HepG2 (cell line): Measurements from ENCODE around the gene TRPT1. TPM values are rescaled to one million over a fixed set of nuclear protein-coding genes. Genes with fewer than 3 reads are reported as not detected.

Source experiments
- ASH2L ChIP-seq: fragments of 300-600, 200-600 bp; sonication (generic); IDR thresholded peaks from 2 replicates; pipeline ENCODE4 v1.7.0; 2017; ENCODE audit warnings: low read depth, mild to moderate bottlenecking, moderate library complexity, mixed read lengths, low read length; ENCODE audit not compliant: insufficient read length
- ATM ChIP-seq: fragments of 450-650 bp; IDR thresholded peaks from 2 replicates; pipeline ENCODE4 v1.7.1; 2017; ENCODE audit warnings: mild to moderate bottlenecking, borderline replicate concordance
- BCL6 ChIP-seq: IDR thresholded peaks from 2 replicates; pipeline ENCODE4 v1.6.1; 2016; ENCODE audit warnings: missing genetic modification reagents, missing compliant biosample characterization
- CENPBD1 ChIP-seq: sonication (generic); formaldehyde crosslinking; IDR thresholded peaks from 2 replicates; pipeline ENCODE4 v1.8.0; 2022; ENCODE audit warnings: missing genetic modification reagents, low read depth, mild to moderate bottlenecking, borderline replicate concordance
- HDAC6 ChIP-seq: fragments of 200-600 bp; sonication (generic); IDR thresholded peaks from 2 replicates; pipeline ENCODE4 v1.7.0; 2017; ENCODE audit warnings: mild to moderate bottlenecking, antibody characterized with exemption, low read length, low read depth
- IRF1 ChIP-seq: sonication (generic); formaldehyde crosslinking; IDR thresholded peaks from 2 replicates; pipeline ENCODE4 v1.4.0; 2020; ENCODE audit warnings: low read depth, mild to moderate bottlenecking, missing genetic modification reagents
- KDM3A ChIP-seq: IDR thresholded peaks from 2 replicates; pipeline ENCODE4 v1.6.1; 2018; ENCODE audit warnings: low read depth, missing compliant biosample characterization
- KLF16 ChIP-seq, 2 experiments: sonication (generic) in 1 of 2; formaldehyde crosslinking in 1 of 2; IDR thresholded peaks; 2 replicates each; pipeline versions ENCODE4 v1.6.1 to v1.8.0; 2016 to 2023; ENCODE audit warnings: missing genetic modification reagents in 2 of 2, missing compliant biosample characterization in 1 of 2
- NCOR1 ChIP-seq: fragments of 200-600 bp; sonication (generic); IDR thresholded peaks from 2 replicates; pipeline ENCODE4 v1.7.0; 2017; ENCODE audit warnings: antibody characterized with exemption, low read length, borderline replicate concordance
- SOX5 ChIP-seq: IDR thresholded peaks from 2 replicates; pipeline ENCODE4 v1.6.1; 2016; ENCODE audit warnings: borderline replicate concordance
- SP4 ChIP-seq: sonication (generic); formaldehyde crosslinking; IDR thresholded peaks from 2 replicates; pipeline ENCODE4 v1.8.1; 2023; ENCODE audit warnings: mild to moderate bottlenecking, missing genetic modification reagents
- TFAP4 ChIP-seq: sonication (generic); IDR thresholded peaks from 2 replicates; pipeline ENCODE4 v1.6.1; 2016; ENCODE audit warnings: low read depth, borderline replicate concordance
- ZBTB4 ChIP-seq: sonication (generic); formaldehyde crosslinking; IDR thresholded peaks from 2 replicates; pipeline ENCODE4 v1.4.0; 2020; ENCODE audit warnings: missing genetic modification reagents, mild to moderate bottlenecking, borderline replicate concordance
- ZFP36 ChIP-seq: fragments of 150-350 bp; IDR thresholded peaks from 2 replicates; pipeline ENCODE4 v1.6.1; 2018; ENCODE audit warnings: borderline replicate concordance, low read length, low read depth; ENCODE audit not compliant: partially characterized antibody
- ZNF274 ChIP-seq: sonication (generic); formaldehyde crosslinking; IDR thresholded peaks from 2 replicates; pipeline ENCODE4 v1.5.1; 2020; ENCODE audit warnings: mild to moderate bottlenecking, missing genetic modification reagents
- ZNF329 ChIP-seq: sonication (generic); formaldehyde crosslinking; IDR thresholded peaks from 2 replicates; pipeline ENCODE4 v1.9.0; 2021; ENCODE audit warnings: low read depth, mild to moderate bottlenecking, missing genetic modification reagents
- ZNF333 ChIP-seq: sonication (generic); formaldehyde crosslinking; IDR thresholded peaks from 2 replicates; pipeline ENCODE4 v1.4.0; 2020; ENCODE audit warnings: mild to moderate bottlenecking, missing genetic modification reagents, borderline replicate concordance
- ZNF460 ChIP-seq: sonication (generic); formaldehyde crosslinking; IDR thresholded peaks from 2 replicates; pipeline ENCODE4 v1.5.1; 2020; ENCODE audit warnings: missing genetic modification reagents, mild to moderate bottlenecking, borderline replicate concordance
- ZNF576 ChIP-seq: sonication (generic); formaldehyde crosslinking; IDR thresholded peaks from 2 replicates; pipeline ENCODE4 v1.4.0; 2020; ENCODE audit warnings: mild to moderate bottlenecking, missing genetic modification reagents
- ZNF747 ChIP-seq: sonication (generic); formaldehyde crosslinking; IDR thresholded peaks from 2 replicates; pipeline ENCODE4 v1.8.1; 2023; ENCODE audit warnings: missing genetic modification reagents, mild to moderate bottlenecking, borderline replicate concordance
- ZNF790 ChIP-seq: sonication (generic); formaldehyde crosslinking; IDR thresholded peaks from 2 replicates; pipeline ENCODE4 v1.8.0; 2022; ENCODE audit warnings: missing genetic modification reagents, mild to moderate bottlenecking, borderline replicate concordance
- polyA plus RNA-seq, 8 experiments: library from polyadenylated mRNA; depleted of rRNA in 3 of 8; stranded (reverse) in 7 of 8; unstranded in 1 of 8; fragments of >200 nt; fragmentation: Illumina TruSeq in 4 of 8; extraction: Trizol in 4 of 8; gene quantifications; 2 replicates each; pipeline versions ENCODE4 v1.2.1 to v1.2.3, GENCODE V29; 2011 to 2016; ENCODE audit warnings: low read depth in 4 of 8, missing spikeins in 1 of 8, mixed read lengths in 1 of 8; ENCODE audit not compliant: insufficient read depth in 1 of 8
- total RNA-seq, 5 experiments: library from RNA; depleted of rRNA; stranded (reverse); fragments of >200 nt; fragmentation: Illumina TruSeq; extraction: Trizol; gene quantifications; 2 replicates each; pipeline ENCODE4 v1.2.3, GENCODE V29; 2016; ENCODE audit warnings: low read depth in 1 of 5

The TRPT1 gene
- total and polyA plus RNA-seq, 2 of the 13 experiments (the other 11 are each of a cell fraction or from before 2014, with no cell fraction given), result 24.8 to 40.7 TPM

GRCh38 chr11:64181506-64182411, 44.2 kb downstream of the TRPT1 start (continued):
- no peak for TF ChIP-seq ZBTB4 (CRISPR knock-in tag)
- no peak for TF ChIP-seq IRF1 (CRISPR knock-in tag)
- TF ChIP-seq ASH2L, result peak; percentile 34
- peak; percentile 38; the same call in 1 of the 2 replicates for TF ChIP-seq SOX5 (CRISPR knock-in tag)
- TF ChIP-seq ZNF274 (CRISPR knock-in tag), result no peak
- no peak for TF ChIP-seq ZNF747 (CRISPR knock-in tag)
- no peak for TF ChIP-seq ZNF460 (CRISPR knock-in tag)
- peak in 1 of 2 experiments; percentile 42; a peak in 1 of 4 replicates for TF ChIP-seq KLF16 (CRISPR knock-in tag; IDR thresholded peaks at IDR 0.05)
- no peak for TF ChIP-seq ZFP36
- no peak for TF ChIP-seq ZNF329 (CRISPR knock-in tag)
- TF ChIP-seq HDAC6, result no peak
- TF ChIP-seq ZNF576, result no peak
- no peak for TF ChIP-seq NCOR1
- TF ChIP-seq SP4, result no peak
- TF ChIP-seq CENPBD1 (CRISPR knock-in tag), result no peak
- no peak for TF ChIP-seq KDM3A (CRISPR knock-in tag)
- TF ChIP-seq TFAP4, result peak; percentile 51; the same call in 1 of the 2 replicates
- no peak for TF ChIP-seq BCL6
- TF ChIP-seq ZNF790 (CRISPR knock-in tag), result no peak
- no peak for TF ChIP-seq ZNF333
- no peak for TF ChIP-seq ATM
